ENCODE results near the gene ZFP36L1.

Gene ZFP36L1

DNA sequence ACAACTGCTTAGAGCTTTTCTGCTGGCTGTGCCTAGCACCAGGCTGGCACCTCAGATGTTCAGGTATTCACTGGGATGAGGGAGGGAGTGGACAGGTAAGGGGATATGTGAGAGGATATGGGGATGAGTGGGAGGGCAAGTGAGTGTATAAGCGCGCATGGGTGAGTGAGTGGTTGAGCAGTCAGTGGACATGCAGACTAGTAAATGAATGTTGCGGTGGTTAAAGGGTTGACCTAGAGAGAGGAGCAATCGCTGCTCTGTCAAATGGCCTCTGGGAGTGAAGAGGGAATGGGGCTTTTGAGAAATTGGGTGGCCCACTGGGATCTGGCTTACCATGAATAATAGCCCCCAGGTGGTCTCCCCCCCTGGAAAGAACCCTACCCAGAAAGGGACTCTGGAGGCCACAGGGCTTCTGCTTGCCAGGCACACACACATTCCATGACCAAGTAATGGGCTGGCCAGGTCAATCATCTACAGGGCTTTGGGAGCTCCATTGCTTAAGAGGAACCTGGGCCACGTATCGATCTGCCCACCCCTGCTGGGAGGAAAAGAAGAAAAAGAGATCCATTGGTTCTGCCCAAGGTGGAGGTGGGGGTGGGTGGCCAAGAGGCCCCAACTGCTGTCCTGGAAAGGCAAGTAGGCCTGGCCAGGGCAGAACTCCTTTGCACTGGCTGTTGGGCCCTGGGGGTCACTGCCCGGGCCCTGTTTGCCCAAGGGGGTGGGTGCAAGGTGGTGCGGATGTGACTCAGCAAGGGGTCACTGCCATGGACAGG, 30.8 kb upstream of the ZFP36L1 start:
- H3K36me3 ChIP-seq (ENCODE audit: control insufficient read depth, insufficient read depth, low read length): no peaks in the 10 kb centered on the region
- WGBS (ENCODE audit: insufficient coverage, insufficient read length): no CpG with 5 or more reads among the region's 8 CpGs
- no peak overlapping the region for H3K4me3 ChIP-seq (ENCODE audit: low read length)
- no peak overlapping the region for H3K27ac ChIP-seq (ENCODE audit: low read length)
- 0 out of 2 replicates have a peak, but pooled peaks cover 2% of the 10 kb centered on the region for H3K4me1 ChIP-seq (ENCODE audit: control insufficient read depth, insufficient read depth, low read length)
- no peak for DNase-seq (ENCODE audit: low read depth, low spot score)
- H3K9me3 ChIP-seq (ENCODE audit: control insufficient read depth, insufficient read depth, low read length): no peaks in the 10 kb centered on the region
- no peaks in the 10 kb centered on the region for H3K27me3 ChIP-seq (ENCODE audit: control insufficient read depth, insufficient read depth, low read length)

DNA sequence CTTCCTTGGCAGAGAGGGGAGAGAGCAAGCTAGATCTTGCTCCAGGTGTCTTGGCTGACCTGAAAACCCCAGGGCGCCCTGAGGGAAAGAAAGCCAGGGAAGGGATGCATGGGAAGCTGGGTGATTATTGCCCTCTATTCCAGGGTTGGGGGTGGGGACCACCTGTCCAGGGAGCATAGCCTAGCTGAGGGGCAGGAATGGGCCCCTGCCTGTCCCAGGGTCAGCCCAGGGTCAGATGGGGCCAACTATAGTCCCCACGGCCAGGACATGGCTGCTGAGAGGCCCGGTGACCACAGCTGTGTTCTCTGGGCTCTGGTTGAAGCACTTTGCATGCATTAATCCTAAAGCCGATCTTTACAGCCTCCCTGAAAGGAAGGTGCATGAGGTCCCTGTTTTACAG, 30.1 kb upstream of the ZFP36L1 start:
- no peak overlapping the region for H3K4me3 ChIP-seq (ENCODE audit: low read length)
- no peak overlapping the region for H3K27ac ChIP-seq (ENCODE audit: low read length)
- H3K36me3 ChIP-seq (ENCODE audit: control insufficient read depth, insufficient read depth, low read length): no peaks in the 10 kb centered on the region
- no CpG with 5 or more reads among the region's 4 CpGs for WGBS (ENCODE audit: insufficient coverage, insufficient read length)
- H3K9me3 ChIP-seq (ENCODE audit: control insufficient read depth, insufficient read depth, low read length): no peaks in the 10 kb centered on the region
- no peak for DNase-seq (ENCODE audit: low read depth, low spot score)
- H3K27me3 ChIP-seq (ENCODE audit: control insufficient read depth, insufficient read depth, low read length): no peaks in the 10 kb centered on the region
- H3K4me1 ChIP-seq (ENCODE audit: control insufficient read depth, insufficient read depth, low read length): 0 out of 2 replicates have a peak, but pooled peaks cover 2% of the 10 kb centered on the region

GRCh38 chr14:68822132-68822651, 29.3 kb upstream of the ZFP36L1 start:
- Histone ChIP-seq H3K27ac (ENCODE audit: low read length) (no peak overlapping the region), H3K4me3 (ENCODE audit: low read length) (no peak overlapping the region), H3K36me3 (ENCODE audit: control insufficient read depth, insufficient read depth, low read length) (no peaks in the 10 kb centered on the region), H3K9me3 (ENCODE audit: control insufficient read depth, insufficient read depth, low read length) (no peaks in the 10 kb centered on the region), H3K27me3 (ENCODE audit: control insufficient read depth, insufficient read depth, low read length) (no peaks in the 10 kb centered on the region), H3K4me1 (ENCODE audit: control insufficient read depth, insufficient read depth, low read length) (0 out of 2 replicates have a peak, but pooled peaks cover 2% of the 10 kb centered on the region)
- WGBS (ENCODE audit: insufficient coverage, insufficient read length): no CpG with 5 or more reads among the region's 4 CpGs
- DNase-seq (ENCODE audit: low read depth, low spot score): no peak

DNA sequence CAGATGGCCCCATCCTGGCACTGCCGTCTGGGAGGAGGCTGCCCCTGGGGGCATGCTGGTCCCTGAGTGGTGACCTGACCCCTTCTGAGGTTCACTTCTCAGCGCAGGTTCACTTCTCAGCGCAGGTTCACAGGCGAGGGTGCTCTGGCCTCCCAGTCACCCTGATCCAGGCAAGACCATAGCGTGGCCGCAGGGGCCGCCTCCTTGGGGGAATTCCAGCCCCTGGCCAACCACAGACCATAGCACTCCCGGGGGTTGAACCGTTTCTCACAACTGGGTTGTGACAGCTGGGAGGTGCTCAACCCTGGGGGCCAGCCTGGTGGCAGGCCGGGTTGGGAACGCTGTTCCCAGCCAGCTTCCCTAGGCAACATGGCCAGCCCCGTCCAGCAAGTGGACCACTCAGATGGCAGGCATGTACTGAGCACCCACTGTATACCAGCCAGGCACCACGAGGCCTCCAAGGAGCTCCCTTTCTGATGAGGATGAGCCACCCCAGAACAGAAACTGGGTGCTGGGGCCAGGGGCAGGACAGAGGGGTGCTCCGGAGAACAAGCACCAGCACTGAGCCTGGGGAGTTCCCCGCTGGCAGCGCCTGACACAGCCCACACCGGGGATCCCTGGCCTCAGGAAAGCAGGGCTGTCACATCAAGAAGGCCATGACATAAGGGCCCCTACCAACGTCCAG, 28.3 kb upstream of the ZFP36L1 start:
- Histone ChIP-seq H3K4me3 (ENCODE audit: low read length) (no peak overlapping the region), H3K27me3 (ENCODE audit: control insufficient read depth, insufficient read depth, low read length) (no peaks in the 10 kb centered on the region), H3K9me3 (ENCODE audit: control insufficient read depth, insufficient read depth, low read length) (no peaks in the 10 kb centered on the region), H3K27ac (ENCODE audit: low read length) (no peak overlapping the region), H3K4me1 (ENCODE audit: control insufficient read depth, insufficient read depth, low read length) (0 out of 2 replicates have a peak, but pooled peaks cover 2% of the 10 kb centered on the region), H3K36me3 (ENCODE audit: control insufficient read depth, insufficient read depth, low read length) (no peaks in the 10 kb centered on the region)
- no peak for DNase-seq (ENCODE audit: low read depth, low spot score)
- no CpG with 5 or more reads among the region's 18 CpGs for WGBS (ENCODE audit: insufficient coverage, insufficient read length)

DNA sequence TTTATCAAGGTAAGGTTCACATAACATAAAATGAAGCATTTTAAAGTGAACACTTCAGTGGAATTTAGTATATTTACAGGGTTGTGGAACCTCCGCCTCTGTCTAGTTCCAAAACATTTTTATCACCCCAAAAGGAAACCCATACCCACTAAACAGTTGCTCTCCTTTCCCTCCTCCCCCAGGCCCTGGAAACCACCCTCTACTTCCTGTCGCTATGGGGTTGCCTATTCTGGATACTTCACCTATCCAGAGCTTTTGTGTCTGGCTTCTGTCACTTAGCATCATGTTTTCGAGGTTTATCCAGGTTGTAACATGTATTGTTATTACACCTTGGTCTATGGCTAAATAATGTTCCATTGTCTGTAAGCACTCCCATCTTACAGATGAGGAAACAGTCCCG, 27.7 kb upstream of the ZFP36L1 start:
- no peak overlapping the region for H3K4me3 ChIP-seq (ENCODE audit: low read length)
- H3K36me3 ChIP-seq (ENCODE audit: control insufficient read depth, insufficient read depth, low read length): no peaks in the 10 kb centered on the region
- 0 out of 2 replicates have a peak, but pooled peaks cover 2% of the 10 kb centered on the region for H3K4me1 ChIP-seq (ENCODE audit: control insufficient read depth, insufficient read depth, low read length)
- H3K27ac ChIP-seq (ENCODE audit: low read length): no peak overlapping the region
- H3K27me3 ChIP-seq (ENCODE audit: control insufficient read depth, insufficient read depth, low read length): no peaks in the 10 kb centered on the region
- no CpG with 5 or more reads among the region's 4 CpGs for WGBS (ENCODE audit: insufficient coverage, insufficient read length)
- no peak for DNase-seq (ENCODE audit: low read depth, low spot score)
- H3K9me3 ChIP-seq (ENCODE audit: control insufficient read depth, insufficient read depth, low read length): no peaks in the 10 kb centered on the region

DNA sequence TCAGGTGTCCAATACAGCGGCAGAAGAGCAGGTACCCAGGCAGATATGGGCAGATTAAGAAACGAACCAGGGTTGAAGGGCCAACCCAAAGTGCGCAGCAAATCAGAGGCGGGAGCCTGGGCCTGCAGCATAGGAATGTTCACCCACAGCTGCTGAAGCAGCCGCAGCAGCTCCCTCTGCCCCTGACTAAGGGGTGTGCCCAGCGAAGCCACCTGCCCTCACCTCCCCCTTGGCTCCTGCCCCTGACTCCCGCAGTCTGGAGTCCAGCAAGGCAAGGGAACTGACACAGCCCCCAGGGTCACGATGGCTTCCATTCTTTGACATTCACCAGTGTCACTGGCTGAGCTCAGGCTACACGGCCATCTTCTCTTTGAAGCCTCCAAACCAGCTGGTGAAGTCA, 27.3 kb upstream of the ZFP36L1 start:
- H3K9me3 ChIP-seq (ENCODE audit: control insufficient read depth, insufficient read depth, low read length): no peaks in the 10 kb centered on the region

GRCh38 chr14:68819260-68819691, 26.4 kb upstream of the ZFP36L1 start:
- no peaks in the 10 kb centered on the region for H3K36me3 ChIP-seq (ENCODE audit: control insufficient read depth, insufficient read depth, low read length)
- no peak overlapping the region for H3K27ac ChIP-seq (ENCODE audit: low read length)
- H3K9me3 ChIP-seq (ENCODE audit: control insufficient read depth, insufficient read depth, low read length): no peaks in the 10 kb centered on the region
- peaks cover 5% of the 10 kb centered on the region for H3K4me1 ChIP-seq (ENCODE audit: control insufficient read depth, insufficient read depth, low read length)
- no peak for DNase-seq (ENCODE audit: low read depth, low spot score)
- H3K27me3 ChIP-seq (ENCODE audit: control insufficient read depth, insufficient read depth, low read length): no peaks in the 10 kb centered on the region
- no peak overlapping the region for H3K4me3 ChIP-seq (ENCODE audit: low read length)
- WGBS (ENCODE audit: insufficient coverage, insufficient read length): no CpG with 5 or more reads among the region's 10 CpGs

More for the DNA sequence above, 27.3 kb upstream of the ZFP36L1 start:
- no peak overlapping the region for H3K27ac ChIP-seq (ENCODE audit: low read length)
- DNase-seq (ENCODE audit: low read depth, low spot score): no peak
- WGBS (ENCODE audit: insufficient coverage, insufficient read length): no CpG with 5 or more reads among the region's 9 CpGs
- no peaks in the 10 kb centered on the region for H3K27me3 ChIP-seq (ENCODE audit: control insufficient read depth, insufficient read depth, low read length)
- 0 out of 2 replicates have a peak, but pooled peaks cover 2% of the 10 kb centered on the region for H3K4me1 ChIP-seq (ENCODE audit: control insufficient read depth, insufficient read depth, low read length)
- no peaks in the 10 kb centered on the region for H3K36me3 ChIP-seq (ENCODE audit: control insufficient read depth, insufficient read depth, low read length)
- H3K4me3 ChIP-seq (ENCODE audit: low read length): no peak overlapping the region

GRCh38 chr14:68817506-68818212, 24.8 kb upstream of the ZFP36L1 start:
- no peaks in the 10 kb centered on the region for H3K9me3 ChIP-seq (ENCODE audit: control insufficient read depth, insufficient read depth, low read length)
- peaks cover 7% of the 10 kb centered on the region for H3K4me1 ChIP-seq (ENCODE audit: control insufficient read depth, insufficient read depth, low read length)
- no peak for DNase-seq (ENCODE audit: low read depth, low spot score)
- no peak overlapping the region for H3K27ac ChIP-seq (ENCODE audit: low read length)
- H3K4me3 ChIP-seq (ENCODE audit: low read length): no peak overlapping the region
- H3K36me3 ChIP-seq (ENCODE audit: control insufficient read depth, insufficient read depth, low read length): no peaks in the 10 kb centered on the region
- H3K27me3 ChIP-seq (ENCODE audit: control insufficient read depth, insufficient read depth, low read length): no peaks in the 10 kb centered on the region
- no CpG with 5 or more reads among the region's 3 CpGs for WGBS (ENCODE audit: insufficient coverage, insufficient read length)

- H3K9me3 ChIP-seq (ENCODE audit: control insufficient read depth, insufficient read depth, low read length): no peaks in the 10 kb centered on the region
- H3K27me3 ChIP-seq (ENCODE audit: control insufficient read depth, insufficient read depth, low read length): no peaks in the 10 kb centered on the region
- peaks cover 7% of the 10 kb centered on the region for H3K4me1 ChIP-seq (ENCODE audit: control insufficient read depth, insufficient read depth, low read length)
- DNase-seq (ENCODE audit: low read depth, low spot score): no peak
- H3K36me3 ChIP-seq (ENCODE audit: control insufficient read depth, insufficient read depth, low read length): no peaks in the 10 kb centered on the region
- no peak overlapping the region for H3K27ac ChIP-seq (ENCODE audit: low read length)
- no CpG with 5 or more reads among the region's 13 CpGs for WGBS (ENCODE audit: insufficient coverage, insufficient read length)
- H3K4me3 ChIP-seq (ENCODE audit: low read length): no peak overlapping the region
These were observed 24.1 kb upstream of the ZFP36L1 start for GRCh38 chr14:68816943-68817430.

Measured in iPS DF 6.9 (cell line).